Muscle layer of duodenum (tissue), 2 donors: ENCODE results near the gene SHH.

Experiments
- H3K27ac ChIP-seq: one replicate; pipeline ENCODE4 v1.7.0; 2013; ENCODE audit warnings: mild to moderate bottlenecking, low read length
- H3K27me3 ChIP-seq: one replicate; pipeline ENCODE4 v1.7.0; 2013; ENCODE audit warnings: low read depth, mild to moderate bottlenecking, control low read depth, low read length
- H3K36me3 ChIP-seq, 2 donors: one replicate each; pipeline ENCODE4 v1.7.0; 2013; ENCODE audit warnings: low read length in 2 of 2, control low read depth in 1 of 2, mild to moderate bottlenecking in 1 of 2; ENCODE audit not compliant: insufficient read depth in 2 of 2, control insufficient read depth in 1 of 2
- H3K4me1 ChIP-seq, 2 donors: one replicate each; pipeline ENCODE4 v1.7.0; 2013; ENCODE audit warnings: low read length in 2 of 2, mild to moderate bottlenecking in 2 of 2, control low read depth in 1 of 2, moderate library complexity in 1 of 2; ENCODE audit not compliant: insufficient read depth in 2 of 2, control insufficient read depth in 1 of 2
- H3K4me3 ChIP-seq, 2 donors: one replicate each; pipeline ENCODE4 v1.7.0; 2013; ENCODE audit warnings: low read length in 2 of 2, low read depth in 1 of 2, mild to moderate bottlenecking in 1 of 2
- H3K9me3 ChIP-seq, 2 donors: one replicate each; pipeline ENCODE4 v1.7.0; 2013; ENCODE audit warnings: low read length in 2 of 2, control low read depth in 1 of 2, mild to moderate bottlenecking in 1 of 2; ENCODE audit not compliant: control insufficient read depth in 1 of 2
- donor health status: healthy.

The SHH gene

DNA sequence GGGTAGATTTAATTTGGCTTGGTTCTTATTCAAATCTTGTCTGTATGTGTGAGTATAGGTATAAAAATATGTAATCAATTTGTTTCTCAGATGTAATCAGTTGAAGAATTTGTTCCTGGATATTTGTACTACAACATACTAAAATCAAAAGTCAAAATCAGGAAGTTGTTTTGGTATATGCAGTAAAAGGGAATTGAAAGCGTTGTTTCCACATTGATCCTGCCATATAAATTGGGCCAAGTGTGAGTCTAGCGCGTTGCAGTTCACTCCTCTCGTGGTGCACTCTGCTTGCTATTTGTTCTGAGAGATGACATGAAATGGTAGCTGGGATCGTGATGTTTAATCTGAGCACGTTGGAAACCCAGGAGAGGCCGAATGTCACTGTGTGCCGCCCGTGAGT, 55.9 kb downstream of the SHH start:
- Histone ChIP-seq H3K27me3 (no peaks in the 10 kb centered on the region), H3K9me3 (no peaks in the 10 kb centered on the region), H3K4me3 (no peak overlapping the region), H3K27ac (no peak overlapping the region), H3K36me3 (peaks cover 6% of the 10 kb centered on the region in 2 donors), H3K4me1 (peaks cover 10 to 17% of the 10 kb centered on the region in 2 donors)

DNA sequence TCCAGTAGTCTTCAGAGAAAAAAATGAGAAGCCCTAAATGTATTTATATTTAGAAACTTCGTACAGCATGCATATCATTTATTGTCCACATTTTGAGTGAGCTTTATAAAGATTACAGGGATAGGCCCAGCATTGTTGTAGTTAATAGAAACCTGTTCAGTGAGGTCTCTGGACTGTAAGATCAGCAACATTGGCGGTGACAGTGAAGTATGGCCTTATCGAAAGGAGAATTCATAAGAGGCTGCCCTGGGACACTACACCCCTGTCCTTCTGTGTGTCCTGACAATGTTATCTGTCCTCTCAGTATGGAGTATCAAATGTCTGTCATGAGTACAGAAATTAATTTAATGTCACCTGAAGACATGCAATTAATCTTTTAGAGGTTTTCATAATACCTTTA, 57.2 kb downstream of the SHH start:
- H3K9me3 ChIP-seq, result no peaks in the 10 kb centered on the region
- peaks cover 10 to 25% of the 10 kb centered on the region in 2 donors for H3K4me1 ChIP-seq
- H3K27ac ChIP-seq, result no peak overlapping the region
- H3K36me3 ChIP-seq, result peaks cover 3 to 6% of the 10 kb centered on the region in 2 donors
- no peak overlapping the region for H3K4me3 ChIP-seq
- no peaks in the 10 kb centered on the region for H3K27me3 ChIP-seq

DNA sequence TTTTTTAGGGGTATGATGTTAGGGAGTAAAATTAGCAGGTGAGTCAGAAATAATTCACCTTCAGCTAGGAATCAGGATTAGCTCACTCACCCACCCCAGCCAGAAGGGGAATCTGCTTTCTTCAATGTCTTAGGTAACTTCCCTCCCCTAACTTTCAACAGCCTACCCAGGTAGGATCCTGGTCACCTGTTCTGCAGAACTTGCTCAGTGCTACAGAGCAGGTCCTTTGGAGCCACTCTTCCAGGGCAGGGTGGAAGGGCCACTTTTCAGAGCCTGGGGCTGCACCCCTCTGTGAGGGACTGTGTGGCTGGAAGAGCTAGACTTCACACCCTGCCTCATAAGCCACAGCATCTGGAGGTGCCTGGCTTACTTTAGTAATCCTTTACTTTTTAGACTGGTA, 58.1 kb downstream of the SHH start:
- Histone ChIP-seq H3K27ac (no peak overlapping the region), H3K9me3 (no peaks in the 10 kb centered on the region), H3K36me3 (peaks cover 0 to 6% of the 10 kb centered on the region in 2 donors), H3K27me3 (no peaks in the 10 kb centered on the region), H3K4me3 (no peak overlapping the region), H3K4me1 (peaks cover 10 to 25% of the 10 kb centered on the region in 2 donors)

DNA sequence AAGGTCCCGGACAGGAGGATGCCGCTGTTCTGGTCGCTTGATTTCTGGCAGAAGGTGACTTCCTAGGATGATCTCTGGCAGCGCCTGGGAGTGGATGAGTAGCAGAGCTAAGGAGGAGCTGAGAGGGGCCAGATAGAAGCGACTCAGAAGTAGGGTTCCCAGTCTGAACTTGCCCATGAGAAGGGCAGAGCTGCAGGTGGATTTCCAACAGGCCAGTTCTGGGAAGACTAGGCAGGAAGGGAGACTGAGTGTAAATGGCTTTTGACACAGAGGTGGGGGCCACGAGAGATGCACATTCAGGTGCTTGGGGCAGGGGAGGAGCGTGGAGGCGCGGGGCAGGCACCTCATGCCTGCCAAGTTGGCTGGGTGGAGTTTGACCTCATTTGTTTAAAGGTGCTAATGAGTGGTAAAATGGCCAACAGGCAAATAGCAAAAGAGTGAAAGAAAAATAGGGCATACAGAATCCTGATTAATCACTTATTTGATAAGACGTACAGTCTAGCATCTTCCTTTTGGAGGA, 58.8 kb downstream of the SHH start:
- no peak overlapping the region for H3K27ac ChIP-seq
- H3K4me1 ChIP-seq, result peaks cover 10 to 31% of the 10 kb centered on the region in 2 donors
- no peaks in the 10 kb centered on the region for H3K27me3 ChIP-seq
- peaks cover 0 to 2% of the 10 kb centered on the region in 2 donors for H3K36me3 ChIP-seq
- no peak overlapping the region for H3K4me3 ChIP-seq
- H3K9me3 ChIP-seq, result no peaks in the 10 kb centered on the region

DNA sequence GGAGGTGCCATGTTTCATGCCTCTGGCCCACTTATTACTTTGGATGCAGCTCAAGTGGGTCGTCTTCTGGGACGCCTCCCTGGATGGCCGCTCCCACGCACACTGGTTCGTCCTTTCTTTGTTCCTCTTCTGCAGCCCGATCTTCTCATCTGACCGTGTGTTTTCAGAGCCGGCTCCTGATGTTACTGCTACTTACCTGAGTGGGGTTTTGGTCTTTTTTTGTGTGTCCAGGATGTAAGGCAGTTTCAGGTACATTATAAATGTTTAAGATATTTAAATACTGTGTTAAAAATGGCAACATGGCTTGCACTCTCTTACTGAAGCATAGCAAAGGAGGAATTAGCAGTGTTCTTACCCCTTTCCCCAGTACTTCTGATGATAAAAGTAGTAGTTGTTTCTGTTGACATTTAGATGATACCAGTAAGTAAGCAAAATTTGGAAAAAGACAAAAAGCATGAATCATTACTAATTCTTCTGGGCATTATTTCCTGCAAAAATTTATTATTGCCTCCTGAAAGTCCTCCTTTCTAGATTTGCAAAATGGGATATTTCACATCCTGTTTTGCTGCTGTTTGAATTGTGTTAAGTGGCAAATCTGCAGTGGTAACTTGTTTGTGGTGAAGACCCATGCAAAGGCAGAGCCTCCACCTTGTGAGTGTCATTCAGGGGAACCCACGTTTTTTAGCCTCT, 59.4 kb downstream of the SHH start:
- Histone ChIP-seq H3K27ac (no peak overlapping the region), H3K4me3 (no peak overlapping the region), H3K27me3 (no peaks in the 10 kb centered on the region), H3K36me3 (no peaks in the 10 kb centered on the region), H3K9me3 (no peaks in the 10 kb centered on the region), H3K4me1 (peaks cover 10 to 31% of the 10 kb centered on the region in 2 donors)

DNA sequence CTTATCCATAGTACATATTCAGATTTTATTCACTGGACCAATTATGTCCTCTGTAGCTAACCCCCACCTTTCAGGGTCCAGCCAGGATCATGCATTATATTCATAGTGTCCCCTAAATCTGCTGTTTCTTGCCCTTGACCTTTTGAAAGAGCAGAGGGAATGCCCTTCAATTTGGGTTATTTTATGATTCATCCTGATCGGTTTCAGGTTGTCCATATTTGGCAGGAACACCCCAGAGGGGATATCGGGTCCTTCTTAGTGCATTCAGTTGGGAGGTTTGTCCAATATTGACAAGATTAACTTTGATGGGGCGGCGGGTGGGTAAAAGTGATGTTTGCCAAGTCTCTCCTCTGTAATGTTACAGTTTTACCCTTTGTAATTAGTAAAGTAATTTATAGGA, 60.9 kb downstream of the SHH start:
- H3K4me3 ChIP-seq, result no peak overlapping the region
- no peak overlapping the region for H3K27ac ChIP-seq
- peaks cover 2 to 4% of the 10 kb centered on the region in 2 donors for H3K36me3 ChIP-seq
- H3K27me3 ChIP-seq, result no peaks in the 10 kb centered on the region
- H3K9me3 ChIP-seq, result no peaks in the 10 kb centered on the region
- H3K4me1 ChIP-seq, result peaks cover 10 to 31% of the 10 kb centered on the region in 2 donors

DNA sequence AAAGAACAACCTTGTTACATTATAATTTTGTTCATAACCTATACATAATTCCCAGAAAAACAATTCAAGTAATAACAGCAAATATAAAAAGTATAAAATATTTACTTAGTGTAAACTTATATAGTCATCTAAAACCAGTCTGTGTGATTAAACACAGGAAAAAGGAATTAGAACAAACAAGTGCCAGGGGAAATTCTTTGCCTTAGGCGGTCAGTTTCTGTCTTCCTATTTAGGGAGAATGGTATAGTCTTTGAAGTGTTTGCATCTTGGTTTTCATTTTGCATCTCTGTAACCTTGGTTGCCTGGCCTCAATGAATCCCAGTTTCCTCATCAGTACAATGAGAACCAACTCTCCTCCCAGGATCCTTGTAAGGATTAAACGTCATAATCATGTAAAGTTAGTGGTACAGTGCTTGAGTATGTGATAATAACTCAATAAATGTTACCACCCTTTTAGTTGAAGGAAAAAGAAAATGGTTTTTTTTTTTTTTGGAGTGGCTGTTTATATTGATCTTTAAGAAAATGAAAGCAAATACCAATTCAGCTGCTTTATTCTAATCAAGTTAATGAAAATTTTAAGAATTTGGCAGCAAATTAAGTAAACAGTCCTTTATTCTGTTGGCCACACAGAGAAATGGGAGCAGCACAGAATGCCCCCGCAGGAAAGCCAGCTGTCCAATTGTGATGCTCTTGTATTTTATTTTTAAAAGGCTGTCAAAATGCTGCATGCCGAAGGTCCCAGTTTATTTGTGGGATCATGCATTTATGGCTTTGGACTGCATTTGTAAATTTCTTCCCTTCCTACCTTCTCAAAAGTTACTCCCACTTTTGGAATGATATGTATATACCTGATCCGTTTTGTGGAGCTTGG, 61.8 kb downstream of the SHH start:
- H3K4me1 ChIP-seq, result peaks cover 10 to 31% of the 10 kb centered on the region in 2 donors
- H3K9me3 ChIP-seq, result no peaks in the 10 kb centered on the region
- no peaks in the 10 kb centered on the region for H3K27me3 ChIP-seq
- peaks cover 10 to 14% of the 10 kb centered on the region in 2 donors for H3K36me3 ChIP-seq
- H3K4me3 ChIP-seq, result no peak overlapping the region
- no peak overlapping the region for H3K27ac ChIP-seq
